Neutrophil (primary cell): ENCODE results near the gene STMN3.

Source experiments
- H3K27ac ChIP-seq: fragments of 200-600 bp; sonication (generic); 2 replicates; pipeline ENCODE4 v1.5.1; 2016; ENCODE audit warnings: mild to moderate bottlenecking, moderate library complexity
- H3K27me3 ChIP-seq: fragments of 200-600 bp; sonication (generic); 2 replicates; pipeline ENCODE4 v1.6.0; 2016; ENCODE audit warnings: mild to moderate bottlenecking
- H3K36me3 ChIP-seq: fragments of 200-600 bp; sonication (generic); 2 replicates; pipeline ENCODE4 v1.5.1; 2017
- H3K4me1 ChIP-seq, 2 experiments: fragments of 200-600 bp in 1 of 2; sonication (generic) in 1 of 2; 1 replicate in 1 of 2; 2 replicates in 1 of 2; pipeline versions ENCODE4 v1.5.1 to v1.6.1; 2013 to 2016; ENCODE audit warnings: low read depth in 1 of 2, low read length in 1 of 2, mild to moderate bottlenecking in 1 of 2, moderate library complexity in 1 of 2; ENCODE audit not compliant: control insufficient read depth in 1 of 2, insufficient read depth in 1 of 2
- H3K4me3 ChIP-seq, 2 experiments: fragments of 200-600 bp in 1 of 2; sonication (generic) in 1 of 2; 1 replicate in 1 of 2; 2 replicates in 1 of 2; pipeline ENCODE4 v1.5.1; 2013 to 2016; ENCODE audit warnings: low read depth in 1 of 2, low read length in 1 of 2, mild to moderate bottlenecking in 1 of 2, moderate library complexity in 1 of 2
- H3K9me3 ChIP-seq: fragments of 200-600 bp; sonication (generic); 2 replicates; pipeline ENCODE4 v1.5.1; 2016
- TF ChIP-seq, protein P1 (sequence below): fragments of 200-600 bp; sonication (generic); IDR thresholded peaks from 2 replicates; pipeline ENCODE4 v1.5.1; 2016; ENCODE audit warnings: antibody characterized with exemption

The STMN3 gene

GRCh38 chr20:63699466-63700198 lies 46.4 kb upstream of the STMN3 start:
- no peaks in the 10 kb centered on the region for H3K9me3 ChIP-seq
- peaks cover 0 to 4% of the 10 kb centered on the region in 2 experiments for H3K4me1 ChIP-seq
- H3K27ac ChIP-seq = no peak overlapping the region
- peaks cover 21% of the 10 kb centered on the region for H3K27me3 ChIP-seq
- H3K4me3 ChIP-seq = no peak overlapping the region
- TF ChIP-seq, protein P1, sequence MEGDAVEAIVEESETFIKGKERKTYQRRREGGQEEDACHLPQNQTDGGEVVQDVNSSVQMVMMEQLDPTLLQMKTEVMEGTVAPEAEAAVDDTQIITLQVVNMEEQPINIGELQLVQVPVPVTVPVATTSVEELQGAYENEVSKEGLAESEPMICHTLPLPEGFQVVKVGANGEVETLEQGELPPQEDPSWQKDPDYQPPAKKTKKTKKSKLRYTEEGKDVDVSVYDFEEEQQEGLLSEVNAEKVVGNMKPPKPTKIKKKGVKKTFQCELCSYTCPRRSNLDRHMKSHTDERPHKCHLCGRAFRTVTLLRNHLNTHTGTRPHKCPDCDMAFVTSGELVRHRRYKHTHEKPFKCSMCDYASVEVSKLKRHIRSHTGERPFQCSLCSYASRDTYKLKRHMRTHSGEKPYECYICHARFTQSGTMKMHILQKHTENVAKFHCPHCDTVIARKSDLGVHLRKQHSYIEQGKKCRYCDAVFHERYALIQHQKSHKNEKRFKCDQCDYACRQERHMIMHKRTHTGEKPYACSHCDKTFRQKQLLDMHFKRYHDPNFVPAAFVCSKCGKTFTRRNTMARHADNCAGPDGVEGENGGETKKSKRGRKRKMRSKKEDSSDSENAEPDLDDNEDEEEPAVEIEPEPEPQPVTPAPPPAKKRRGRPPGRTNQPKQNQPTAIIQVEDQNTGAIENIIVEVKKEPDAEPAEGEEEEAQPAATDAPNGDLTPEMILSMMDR = no peak
- H3K36me3 ChIP-seq = peaks cover 62% of the 10 kb centered on the region

DNA sequence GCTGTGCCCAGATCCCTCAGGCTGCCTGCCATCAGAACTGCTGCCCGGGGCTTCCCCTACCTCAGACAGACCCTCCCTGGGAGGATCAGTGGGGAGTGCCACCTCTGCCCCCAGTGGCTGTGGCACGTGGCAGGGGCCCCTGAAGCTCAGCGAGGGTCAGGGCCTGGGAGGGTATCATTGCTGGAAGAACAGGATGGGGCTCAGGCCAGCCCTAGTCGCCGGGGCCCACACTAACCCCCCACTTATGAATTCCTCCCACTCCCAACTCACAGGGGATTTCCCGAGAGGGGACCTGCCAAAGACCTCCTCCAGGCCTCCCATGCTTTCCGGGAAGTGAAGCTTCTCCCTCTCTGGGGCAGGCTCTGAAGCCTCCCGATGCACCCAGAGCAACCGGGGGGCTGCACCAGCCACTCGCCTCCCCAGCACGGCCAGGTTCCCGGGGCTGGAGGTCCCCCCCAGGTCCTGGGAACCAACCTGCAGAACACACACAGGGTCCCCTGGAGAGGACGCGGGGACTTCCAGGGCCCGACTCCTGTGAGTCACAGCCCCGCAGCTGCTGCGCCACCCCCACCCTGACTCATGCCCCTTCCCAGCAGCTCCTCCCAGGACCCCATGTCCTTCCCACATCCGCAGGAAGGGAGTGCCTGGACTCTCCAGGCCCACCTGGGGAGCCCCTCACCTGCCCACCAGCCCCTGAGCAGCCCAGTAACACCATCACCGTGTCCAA lies 45.7 kb upstream of the STMN3 start:
- peaks cover 21% of the 10 kb centered on the region for H3K27me3 ChIP-seq
- H3K4me3 ChIP-seq = no peak overlapping the region
- TF ChIP-seq, protein P1 = no peak
- no peak overlapping the region for H3K27ac ChIP-seq
- H3K9me3 ChIP-seq = no peaks in the 10 kb centered on the region
- peaks cover 0 to 4% of the 10 kb centered on the region in 2 experiments for H3K4me1 ChIP-seq
- H3K36me3 ChIP-seq = peaks cover 57% of the 10 kb centered on the region

DNA sequence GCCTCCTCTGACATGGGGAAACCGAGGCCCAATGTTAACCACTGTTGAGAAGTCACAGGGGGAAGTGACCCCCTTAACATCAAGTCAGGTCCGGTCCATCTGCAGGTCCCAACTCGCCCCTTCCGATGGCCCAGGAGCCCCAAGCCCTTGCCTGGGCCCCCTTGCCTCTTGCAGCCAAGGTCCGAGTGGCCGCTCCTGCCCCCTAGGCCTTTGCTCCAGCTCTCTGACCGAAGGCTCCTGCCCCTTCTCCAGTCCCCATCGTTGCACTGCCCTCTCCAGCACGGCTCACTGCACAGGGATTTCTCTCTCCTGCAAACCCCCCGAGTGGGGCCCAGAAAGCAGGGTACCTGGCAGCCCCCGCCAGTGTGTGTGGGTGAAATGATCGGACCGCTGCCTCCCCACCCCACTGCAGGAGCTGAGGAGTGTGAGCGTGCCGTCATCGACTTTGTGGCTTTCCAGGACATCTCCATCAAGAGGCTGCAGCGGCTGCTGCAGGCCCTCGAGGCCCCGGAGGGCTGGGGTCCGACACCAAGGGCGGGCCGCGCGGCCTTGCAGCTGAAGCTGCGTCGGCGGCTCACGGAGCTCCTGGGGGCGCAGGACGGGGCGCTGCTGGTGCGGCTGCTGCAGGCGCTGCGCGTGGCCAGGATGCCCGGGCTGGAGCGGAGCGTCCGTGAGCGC lies 44.8 kb upstream of the STMN3 start:
- H3K27ac ChIP-seq = no peak overlapping the region
- H3K27me3 ChIP-seq = peaks cover 21% of the 10 kb centered on the region
- no peak overlapping the region for H3K4me3 ChIP-seq
- peaks cover 51% of the 10 kb centered on the region for H3K36me3 ChIP-seq
- H3K9me3 ChIP-seq = no peaks in the 10 kb centered on the region
- peaks cover 0 to 4% of the 10 kb centered on the region in 2 experiments for H3K4me1 ChIP-seq
- TF ChIP-seq, protein P1 = no peak

GRCh38 chr20:63697357-63697867 lies 44.2 kb upstream of the STMN3 start:
- no peaks in the 10 kb centered on the region for H3K9me3 ChIP-seq
- H3K36me3 ChIP-seq = peaks cover 51% of the 10 kb centered on the region
- H3K27me3 ChIP-seq = peaks cover 21% of the 10 kb centered on the region
- H3K4me1 ChIP-seq = peaks cover 0 to 4% of the 10 kb centered on the region in 2 experiments
- H3K27ac ChIP-seq = no peak overlapping the region
- TF ChIP-seq, protein P1 = no peak
- no peak overlapping the region for H3K4me3 ChIP-seq

DNA sequence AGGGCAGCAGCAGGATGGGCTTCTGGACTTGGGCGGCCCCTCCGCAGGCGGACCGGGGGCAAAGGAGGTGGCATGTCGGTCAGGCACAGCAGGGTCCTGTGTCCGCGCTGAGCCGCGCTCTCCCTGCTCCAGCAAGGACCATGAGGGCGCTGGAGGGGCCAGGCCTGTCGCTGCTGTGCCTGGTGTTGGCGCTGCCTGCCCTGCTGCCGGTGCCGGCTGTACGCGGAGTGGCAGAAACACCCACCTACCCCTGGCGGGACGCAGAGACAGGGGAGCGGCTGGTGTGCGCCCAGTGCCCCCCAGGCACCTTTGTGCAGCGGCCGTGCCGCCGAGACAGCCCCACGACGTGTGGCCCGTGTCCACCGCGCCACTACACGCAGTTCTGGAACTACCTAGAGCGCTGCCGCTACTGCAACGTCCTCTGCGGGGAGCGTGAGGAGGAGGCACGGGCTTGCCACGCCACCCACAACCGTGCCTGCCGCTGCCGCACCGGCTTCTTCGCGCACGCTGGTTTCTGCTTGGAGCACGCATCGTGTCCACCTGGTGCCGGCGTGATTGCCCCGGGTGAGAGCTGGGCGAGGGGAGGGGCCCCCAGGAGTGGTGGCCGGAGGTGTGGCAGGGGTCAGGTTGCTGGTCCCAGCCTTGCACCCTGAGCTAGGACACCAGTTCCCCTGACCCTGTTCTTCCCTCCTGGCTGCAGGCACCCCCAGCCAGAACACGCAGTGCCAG lies 43.6 kb upstream of the STMN3 start, which contains the start of gene TNFRSF6B:
Gene TNFRSF6B (plus strand): TSS at position 25 of the 729 bp plus-strand sequence. CDS start 116 bp downstream, at position 141.
- no peak within 1 kb of the TSS for H3K27ac ChIP-seq
- no peaks in the 10 kb centered on the region for H3K9me3 ChIP-seq
- TF ChIP-seq, protein P1 = no peak
- H3K27me3 ChIP-seq = peaks cover 21% of the 10 kb centered on the region
- peaks cover 0 to 4% of the 10 kb centered on the region in 2 experiments for H3K4me1 ChIP-seq
- peaks cover 56% of the 10 kb centered on the region for H3K36me3 ChIP-seq
- no peak within 1 kb of the TSS for H3K4me3 ChIP-seq
